SK-N-SH (cell line): Measurements from ENCODE around the gene IGFL4. TPM values are rescaled to one million over a fixed set of nuclear protein-coding genes. Genes with fewer than 3 reads are reported as not detected.

Experiments
- CTCF ChIA-PET: fragments of 300-600, 350-600 bp; formaldehyde crosslinking; extraction: SDS; loops from one replicate; lab custom pipeline; 2021; lab: Yijun Ruan, JAX
- POLR2A ChIA-PET: fragments of 350-600 bp; sonication (Branson Sonifier 250); formaldehyde crosslinking; extraction: SDS; loops from one replicate; lab custom pipeline; 2020; ENCODE audit warnings: antibody characterized with exemption, inconsistent platforms; lab: Yijun Ruan, JAX
- DNase-seq: peaks from one replicate; pipeline ENCODE4 v3.0.0; 2012
- H2AFZ ChIP-seq: fragments of 200-600 bp; sonication (generic); 2 replicates; pipeline ENCODE4 v1.8.1; 2016; ENCODE audit warnings: antibody characterized with exemption, mild to moderate bottlenecking, low read depth
- H3F3A ChIP-seq: fragments of 200-600 bp; sonication (generic); replicated peaks from 2 replicates; pipeline ENCODE3; 2016; ENCODE audit warnings: antibody characterized with exemption, mild to moderate bottlenecking; ENCODE audit not compliant: insufficient read depth
- H3K27ac ChIP-seq, 2 experiments: fragments of 200-500 bp in 1 of 2; fragments of 200-600 bp in 1 of 2; sonication (Bioruptor generic) in 1 of 2; sonication (generic), shearing (Covaris generic) in 1 of 2; 2 replicates each; pipeline versions ENCODE4 v1.5.1 to v1.6.1; 2014 to 2016; ENCODE audit warnings: low read depth in 2 of 2, inconsistent platforms in 1 of 2, low read length in 1 of 2, mild to moderate bottlenecking in 1 of 2, mixed read lengths in 1 of 2
- H3K27me3 ChIP-seq: fragments of 200-600 bp; sonication (generic), shearing (Covaris generic); 2 replicates; pipeline ENCODE4 v1.6.1; 2016; ENCODE audit warnings: mixed run types; ENCODE audit not compliant: insufficient read depth
- H3K36me3 ChIP-seq, 2 experiments: fragments of 200-500 bp in 1 of 2; fragments of 200-600 bp in 1 of 2; sonication (Bioruptor generic) in 1 of 2; sonication (generic) in 1 of 2; replicated peaks in 1 of 2; 2 replicates each; pipeline versions ENCODE3 to v1.5.1; 2014 to 2016; ENCODE audit warnings: low read length in 1 of 2, mild to moderate bottlenecking in 1 of 2; ENCODE audit not compliant: insufficient read depth in 2 of 2, control insufficient read depth in 1 of 2
- H3K4me1 ChIP-seq, 2 experiments: fragments of 200-500 bp in 1 of 2; fragments of 200-600 bp in 1 of 2; sonication (Bioruptor generic) in 1 of 2; sonication (generic), shearing (Covaris generic) in 1 of 2; 2 replicates each; pipeline versions ENCODE4 v1.5.1 to v1.6.1; 2014 to 2016; ENCODE audit warnings: low read depth in 1 of 2, low read length in 1 of 2, mixed run types in 1 of 2; ENCODE audit not compliant: insufficient read depth in 2 of 2, control insufficient read depth in 1 of 2
- H3K4me2 ChIP-seq: fragments of 200-600 bp; sonication (generic), shearing (Covaris generic); 2 replicates; pipeline ENCODE4 v1.6.1; 2017; ENCODE audit warnings: mixed run types
- H3K4me3 ChIP-seq, 2 experiments: fragments of 200-500 bp in 1 of 2; fragments of 200-600 bp in 1 of 2; sonication (Bioruptor generic) in 1 of 2; sonication (generic), shearing (Covaris generic) in 1 of 2; 2 replicates each; pipeline versions ENCODE4 v1.5.1 to v1.8.1; 2014 to 2016; ENCODE audit warnings: low read depth in 2 of 2, inconsistent platforms in 1 of 2, low read length in 1 of 2, mild to moderate bottlenecking in 1 of 2, mixed read lengths in 1 of 2, moderate library complexity in 1 of 2
- H3K79me2 ChIP-seq: fragments of 200-600 bp; sonication (generic); 2 replicates; pipeline ENCODE4 v1.8.1; 2017; ENCODE audit warnings: mild to moderate bottlenecking; ENCODE audit not compliant: insufficient read depth
- H3K9ac ChIP-seq: fragments of 200-600 bp; sonication (generic); 2 replicates; pipeline ENCODE4 v1.6.1; 2017; ENCODE audit warnings: mixed run types
- H3K9me2 ChIP-seq: fragments of 200-600 bp; sonication (generic); 2 replicates; pipeline ENCODE4 v1.6.1; 2017; ENCODE audit warnings: mixed run types
- H3K9me3 ChIP-seq: fragments of 200-600 bp; sonication (generic); 2 replicates; pipeline ENCODE4 v1.6.1; 2017; ENCODE audit warnings: mixed run types, mild to moderate bottlenecking, moderate library complexity
- H4K20me1 ChIP-seq: fragments of 200-600 bp; sonication (generic); 2 replicates; pipeline ENCODE4 v1.6.1; 2017; ENCODE audit warnings: mild to moderate bottlenecking, mixed run types; ENCODE audit not compliant: insufficient read depth
- FOXJ3 ChIP-seq: sonication (generic); formaldehyde crosslinking; IDR thresholded peaks from 2 replicates; pipeline ENCODE4 v1.5.1; 2020; ENCODE audit warnings: mild to moderate bottlenecking, missing genetic modification reagents
- GABPA ChIP-seq: IDR thresholded peaks from 2 replicates; pipeline ENCODE4 v1.4.0; 2012; ENCODE audit warnings: low read depth, mild to moderate bottlenecking
- JUND ChIP-seq: IDR thresholded peaks from 2 replicates; pipeline ENCODE4 v1.4.0; 2012
- RAD21 ChIP-seq: IDR thresholded peaks from 2 replicates; pipeline ENCODE4 v1.6.1; 2012; ENCODE audit warnings: mild to moderate bottlenecking, low read length
- RFX5 ChIP-seq: IDR thresholded peaks from 2 replicates; pipeline ENCODE4 v1.6.1; 2012; ENCODE audit warnings: mild to moderate bottlenecking, improper control_type of control experiment, low read length
- SMC3 ChIP-seq: IDR thresholded peaks from 2 replicates; pipeline ENCODE4 v1.6.1; 2012; ENCODE audit warnings: low read depth, low read length, improper control_type of control experiment
- TAF1 ChIP-seq: IDR thresholded peaks from 2 replicates; pipeline ENCODE4 v1.6.1; 2012; ENCODE audit warnings: low read depth, mild to moderate bottlenecking, low read length, moderate library complexity, borderline replicate concordance
- YY1 ChIP-seq: IDR thresholded peaks from 2 replicates; pipeline ENCODE4 v1.4.0; 2012; ENCODE audit warnings: low read depth, mild to moderate bottlenecking
- WGBS: methylation state at CpG from one replicate; pipeline ENCODE4 v1.1.6; 2017; ENCODE audit warnings: low lambda C conversion rate; 5-methylcytosine and 5-hydroxymethylcytosine counted together
- polyA plus RNA-seq, 3 experiments: library from polyadenylated mRNA; depleted of rRNA; stranded (reverse); fragments of >200 nt; gene quantifications; 2 replicates each; pipeline ENCODE4 v1.2.3, GENCODE V29; 2012
- TF ChIP-seq, protein P1 (sequence below): IDR thresholded peaks from 2 replicates; pipeline ENCODE4; 2012
- TF ChIP-seq, protein P2 (sequence below): fragments of 200-600 bp; sonication (generic); IDR thresholded peaks from 2 replicates; pipeline ENCODE4 v1.6.1; 2017; ENCODE audit warnings: antibody characterized with exemption, mild to moderate bottlenecking, moderate library complexity

IGFL4 gene
- polyA plus RNA-seq, 1 of the 3 experiments (the other 2 are of a cell fraction): not detected

DNA sequence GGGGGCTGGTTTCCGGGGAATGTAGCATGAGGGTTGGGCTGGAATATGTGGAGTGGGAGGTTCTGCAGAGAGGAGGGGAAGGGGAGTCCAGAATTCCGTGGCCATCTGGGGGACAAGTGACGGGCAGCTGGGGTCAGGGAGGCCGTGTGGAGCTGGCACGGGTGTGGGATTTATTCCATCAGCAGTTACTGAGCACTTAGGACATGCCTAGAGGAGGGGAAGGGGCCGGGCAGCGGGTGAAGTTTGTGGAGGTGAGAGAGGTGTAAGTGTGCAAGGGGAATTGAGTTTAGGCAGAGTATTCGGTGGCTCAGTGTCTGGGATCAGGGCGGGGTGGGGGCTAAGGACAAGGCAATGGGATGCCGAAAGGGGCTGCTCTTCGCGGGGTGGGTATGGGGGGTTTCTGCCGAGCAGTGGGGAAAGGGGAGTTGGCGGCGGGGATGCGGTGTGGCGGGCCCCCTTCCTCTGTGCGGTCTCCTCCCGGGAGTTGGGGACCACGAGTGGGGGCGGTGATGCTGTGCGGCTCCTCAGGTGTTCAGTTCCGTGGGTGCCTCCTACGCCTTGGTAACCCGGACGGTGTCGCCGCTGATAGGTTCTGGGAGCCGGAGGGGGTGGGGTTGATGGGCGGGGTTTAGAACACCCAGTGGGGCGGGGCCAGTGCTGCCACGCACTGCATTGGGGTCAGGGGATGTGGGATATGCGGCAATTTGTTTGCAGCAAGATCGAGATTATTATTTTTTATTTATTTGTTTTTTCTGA is 40.1 kb downstream of the IGFL4 start:
- ChIA-PET CTCF (interaction anchor here (1.0 to 2.0 kb wide), 3 partner anchors 9 to 28 kb away, joined by 3 to 8 read pairs (median 5); no protein-coding TSS in a partner anchor), POLR2A (no interaction called here)
- Histone ChIP-seq H3F3A (peaks cover 12% of the 10 kb centered on the region), H3K9me3 (no peaks in the 10 kb centered on the region), H2AFZ (0 out of 2 replicates have a peak overlapping the region, but pooled peaks have one; percentile 2), H3K4me1 (peaks cover 0 to 12% of the 10 kb centered on the region in 2 experiments; a peak in 1 of 4 replicates), H3K36me3 (no peaks in the 10 kb centered on the region), H3K27me3 (no peaks in the 10 kb centered on the region), H4K20me1 (no peaks in the 10 kb centered on the region), H3K27ac (peak overlapping the region in 1 of 2 experiments; percentile 29; a peak in 1 of 4 replicates), H3K9ac (no peak overlapping the region), H3K79me2 (peaks cover 16% of the 10 kb centered on the region), H3K4me2 (peak overlapping the region; percentile 73), H3K4me3 (peak overlapping the region; percentile 52 to 63), H3K9me2 (no peaks in the 10 kb centered on the region)
- peak; percentile 95 for DNase-seq
- 30% methylated on average over 31 of the region's 34 CpGs for WGBS
- TF ChIP-seq, protein P1, sequence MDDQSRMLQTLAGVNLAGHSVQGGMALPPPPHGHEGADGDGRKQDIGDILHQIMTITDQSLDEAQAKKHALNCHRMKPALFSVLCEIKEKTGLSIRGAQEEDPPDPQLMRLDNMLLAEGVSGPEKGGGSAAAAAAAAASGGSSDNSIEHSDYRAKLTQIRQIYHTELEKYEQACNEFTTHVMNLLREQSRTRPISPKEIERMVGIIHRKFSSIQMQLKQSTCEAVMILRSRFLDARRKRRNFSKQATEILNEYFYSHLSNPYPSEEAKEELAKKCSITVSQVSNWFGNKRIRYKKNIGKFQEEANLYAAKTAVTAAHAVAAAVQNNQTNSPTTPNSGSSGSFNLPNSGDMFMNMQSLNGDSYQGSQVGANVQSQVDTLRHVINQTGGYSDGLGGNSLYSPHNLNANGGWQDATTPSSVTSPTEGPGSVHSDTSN: no peak
- TF ChIP-seq GABPA (no peak), TAF1 (no peak), RFX5 (peak; percentile 94)
- TF ChIP-seq, protein P2, sequence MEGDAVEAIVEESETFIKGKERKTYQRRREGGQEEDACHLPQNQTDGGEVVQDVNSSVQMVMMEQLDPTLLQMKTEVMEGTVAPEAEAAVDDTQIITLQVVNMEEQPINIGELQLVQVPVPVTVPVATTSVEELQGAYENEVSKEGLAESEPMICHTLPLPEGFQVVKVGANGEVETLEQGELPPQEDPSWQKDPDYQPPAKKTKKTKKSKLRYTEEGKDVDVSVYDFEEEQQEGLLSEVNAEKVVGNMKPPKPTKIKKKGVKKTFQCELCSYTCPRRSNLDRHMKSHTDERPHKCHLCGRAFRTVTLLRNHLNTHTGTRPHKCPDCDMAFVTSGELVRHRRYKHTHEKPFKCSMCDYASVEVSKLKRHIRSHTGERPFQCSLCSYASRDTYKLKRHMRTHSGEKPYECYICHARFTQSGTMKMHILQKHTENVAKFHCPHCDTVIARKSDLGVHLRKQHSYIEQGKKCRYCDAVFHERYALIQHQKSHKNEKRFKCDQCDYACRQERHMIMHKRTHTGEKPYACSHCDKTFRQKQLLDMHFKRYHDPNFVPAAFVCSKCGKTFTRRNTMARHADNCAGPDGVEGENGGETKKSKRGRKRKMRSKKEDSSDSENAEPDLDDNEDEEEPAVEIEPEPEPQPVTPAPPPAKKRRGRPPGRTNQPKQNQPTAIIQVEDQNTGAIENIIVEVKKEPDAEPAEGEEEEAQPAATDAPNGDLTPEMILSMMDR: no peak

DNA sequence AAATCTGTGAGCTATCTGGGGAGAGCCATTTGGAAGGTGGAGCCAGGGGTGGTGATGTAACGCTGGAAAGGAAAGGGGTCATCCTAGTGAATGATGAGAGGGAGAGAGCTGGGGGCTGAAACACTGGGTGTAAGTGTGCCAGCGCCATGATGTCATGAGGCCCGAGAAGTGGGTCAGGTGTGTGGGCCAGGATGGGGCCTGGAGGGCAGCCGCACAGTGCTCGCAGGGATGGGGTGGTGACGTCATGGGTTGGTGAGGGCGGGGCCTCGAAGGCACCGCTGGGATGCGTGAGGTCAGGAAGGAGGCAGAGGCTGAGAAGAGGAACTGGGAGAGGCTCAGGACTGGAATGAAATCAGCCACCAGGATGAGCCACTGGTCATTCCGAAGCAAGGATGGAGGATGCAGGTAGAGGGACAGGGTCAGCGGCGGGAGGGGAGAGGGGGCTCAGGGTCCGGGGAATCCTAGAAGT is 41.1 kb downstream of the IGFL4 start:
- no peaks in the 10 kb centered on the region for H3K27me3 ChIP-seq
- POLR2A ChIA-PET: no interaction called here
- peak overlapping the region; percentile 52 to 63 for H3K4me3 ChIP-seq
- TF ChIP-seq JUND: no peak
- no peak for TF ChIP-seq YY1
- TF ChIP-seq RAD21: no peak
- TF ChIP-seq FOXJ3 (CRISPR knock-in tag): no peak
- TF ChIP-seq GABPA: no peak
- no peak for TF ChIP-seq SMC3
- peak overlapping the region; percentile 73 for H3K4me2 ChIP-seq
- DNase-seq: peak; percentile 86
- H3K79me2 ChIP-seq: peaks cover 19% of the 10 kb centered on the region
- H2AFZ ChIP-seq: no peak overlapping the region; the same call in 1 of the 2 replicates
- H3K36me3 ChIP-seq: no peaks in the 10 kb centered on the region
- no peaks in the 10 kb centered on the region for H4K20me1 ChIP-seq
- peaks cover 0 to 12% of the 10 kb centered on the region in 2 experiments; a peak in 1 of 4 replicates for H3K4me1 ChIP-seq
- 23% methylated on average over 14 of the region's 14 CpGs for WGBS
- peak overlapping the region in 1 of 2 experiments; percentile 65; a peak in 1 of 4 replicates for H3K27ac ChIP-seq
- H3K9me2 ChIP-seq: no peaks in the 10 kb centered on the region
- H3F3A ChIP-seq: peaks cover 12% of the 10 kb centered on the region
- CTCF ChIA-PET: interaction anchor here (1.0 to 2.2 kb wide), 2 partner anchors 17 to 29 kb away, joined by 3 to 9 read pairs; no protein-coding TSS in a partner anchor
- H3K9ac ChIP-seq: no peak overlapping the region
- no peaks in the 10 kb centered on the region for H3K9me3 ChIP-seq
